ENCODE measurements around the gene NCKAP5L. TPM values are rescaled to one million over a fixed set of nuclear protein-coding genes. Genes with fewer than 3 reads are reported as not detected.
A peak's percentile ranks its signal among the peaks of the same experiment; 100 is the strongest.

The NCKAP5L gene
- total RNA-seq, 2 donors from 2014 or later: 17.3 to 63.1 TPM

- TF ChIP-seq POLR2AphosphoS5 (IDR thresholded peaks at IDR 0.05) (peak; percentile 11), CTCF (IDR thresholded peaks at IDR 0.05) (no peak), POLR2A (IDR thresholded peaks at IDR 0.05) (peak; percentile 72)
- no peaks in the 10 kb centered on the region for H3K4me1 ChIP-seq (replicated peaks)
Observed at GRCh38 chr12:49741882-49742620, 86.2 kb downstream of the NCKAP5L start.

More at GRCh38 chr12:49741882-49742620, 86.2 kb downstream of the NCKAP5L start:
- Histone ChIP-seq H3K27ac (peak overlapping the region; percentile 95 to 96), H3K9me3 (no peaks in the 10 kb centered on the region), H3K4me3 (peak overlapping the region; percentile 67 to 68), H3K36me3 (no peaks in the 10 kb centered on the region), H3K27me3 (replicated peaks; ENCODE audit: insufficient read depth) (no peaks in the 10 kb centered on the region)
- peak; percentile 67 for DNase-seq (ENCODE audit: low spot score)
- WGBS: 1% methylated on average over 35 of the region's 35 CpGs
- intact Hi-C loops (cut with DNase I): no loop called here

Small RNA genes lying within 50 kb of the gene (small RNA-seq; reads per million reads assigned to genes)
- gene LSM6P2: 0 reads per million in 2 donors

Other genes starting within 250 kb of the NCKAP5L start
- 1 to 10 TPM in 1 of 2 donors, under 1 TPM in 1; 0.23 to 10.0 TPM for gene FAM186B, start 222.8 kb downstream of the NCKAP5L start, total RNA-seq
- gene PRPF40B, start 204.9 kb downstream of the NCKAP5L start, total RNA-seq: 10 to 100 TPM; 13.9 to 31.1 TPM
- 10 to 100 TPM in 1 of 2 donors, 1 to 10 TPM in 1; 4.5 to 52.9 TPM for gene FMNL3, start 121.0 kb downstream of the NCKAP5L start, total RNA-seq
- 100 to 1,000 TPM; 541 to 778 TPM for gene TMBIM6, start 86.9 kb downstream of the NCKAP5L start, total RNA-seq
- 1 to 10 TPM; 3.0 to 8.0 TPM for gene BCDIN3D, start 14.7 kb upstream of the NCKAP5L start, total RNA-seq
- 10 to 100 TPM in 1 of 2 donors, 1 to 10 TPM in 1; 2.8 to 12.0 TPM for gene FAIM2, start 75.5 kb upstream of the NCKAP5L start, total RNA-seq
- 1 to 10 TPM in 1 of 2 donors, not detected in 1; 2.7 TPM for gene AQP2, start 122.3 kb upstream of the NCKAP5L start, total RNA-seq
- gene AQP5, start 133.5 kb upstream of the NCKAP5L start, total RNA-seq: 10 to 100 TPM in 1 of 2 donors, 1 to 10 TPM in 1; 3.4 to 25.8 TPM
- gene AQP6, start 144.5 kb upstream of the NCKAP5L start, total RNA-seq: under 1 TPM in 1 of 2 donors, not detected in 1; 0.40 TPM
- gene RACGAP1, start 197.1 kb upstream of the NCKAP5L start, total RNA-seq: 10 to 100 TPM in 1 of 2 donors, 1 to 10 TPM in 1; 9.1 to 18.9 TPM
- gene ASIC1, start 229.2 kb upstream of the NCKAP5L start, total RNA-seq: 1 to 10 TPM; 2.7 to 3.2 TPM

Measured in prostate gland (tissue), 2 donors.